HG03378 (cell line): ENCODE measurements around the gene CNTF.
"Not testable (repeated sequence)": the region's sequence is repeated elsewhere in the genome, so short reads cannot be mapped to it uniquely, and the experiment has no call there.

Source experiments
- ATAC-seq: cut with Tn5 transposase; IDR thresholded peaks from one replicate; pipeline ENCODE4 v1.9.1; 2021; ENCODE audit warnings: mild to moderate bottlenecking, moderate library complexity; ENCODE audit not compliant: unreplicated experiment

CNTF gene, protein sequence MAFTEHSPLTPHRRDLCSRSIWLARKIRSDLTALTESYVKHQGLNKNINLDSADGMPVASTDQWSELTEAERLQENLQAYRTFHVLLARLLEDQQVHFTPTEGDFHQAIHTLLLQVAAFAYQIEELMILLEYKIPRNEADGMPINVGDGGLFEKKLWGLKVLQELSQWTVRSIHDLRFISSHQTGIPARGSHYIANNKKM

DNA sequence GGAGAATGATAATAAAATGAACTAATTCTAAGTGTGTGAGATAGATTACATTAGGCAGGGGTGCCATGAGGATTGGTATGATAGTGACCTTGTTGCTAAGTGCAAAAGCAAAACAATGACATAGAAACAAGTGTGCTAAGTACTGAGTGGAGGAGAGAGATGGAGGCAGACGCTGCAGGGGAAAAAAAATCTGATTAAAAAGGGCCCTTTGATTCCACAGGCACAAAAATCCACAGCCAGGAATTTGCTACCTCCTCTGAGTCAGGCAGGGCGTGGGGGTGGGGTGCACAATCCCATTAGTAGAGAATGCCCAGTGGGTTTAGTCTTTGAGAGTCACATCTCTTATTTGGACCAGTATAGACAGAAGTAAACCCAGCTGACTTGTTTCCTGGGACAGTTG lies at the start of gene CNTF:
Gene CNTF, plus strand, starts transcription at position 322 of the 400 bp plus-strand sequence. CDS start 88 bp downstream, outside the sequence.
- no peak for ATAC-seq

DNA sequence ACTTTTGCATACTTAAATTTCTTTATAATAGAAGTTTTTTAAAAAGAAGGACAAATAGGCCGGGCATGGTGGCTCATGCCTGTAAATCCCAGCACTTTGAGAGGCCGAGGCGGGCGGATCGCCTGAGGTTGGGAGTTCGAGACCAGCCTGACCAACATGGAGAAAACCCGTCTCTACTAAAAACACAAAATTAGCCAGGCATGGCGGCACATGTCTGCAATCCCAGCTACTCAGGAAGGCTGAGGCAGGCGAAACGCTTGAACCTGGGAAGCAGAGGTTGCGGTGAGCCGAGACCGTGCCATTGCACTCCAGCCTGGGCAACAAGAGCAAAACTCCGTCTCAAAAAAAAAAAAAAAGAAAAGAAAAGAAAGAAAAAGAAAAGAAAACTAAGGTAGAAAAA lies 49.6 kb upstream of the CNTF start:
- not testable (repeated sequence) for ATAC-seq

DNA sequence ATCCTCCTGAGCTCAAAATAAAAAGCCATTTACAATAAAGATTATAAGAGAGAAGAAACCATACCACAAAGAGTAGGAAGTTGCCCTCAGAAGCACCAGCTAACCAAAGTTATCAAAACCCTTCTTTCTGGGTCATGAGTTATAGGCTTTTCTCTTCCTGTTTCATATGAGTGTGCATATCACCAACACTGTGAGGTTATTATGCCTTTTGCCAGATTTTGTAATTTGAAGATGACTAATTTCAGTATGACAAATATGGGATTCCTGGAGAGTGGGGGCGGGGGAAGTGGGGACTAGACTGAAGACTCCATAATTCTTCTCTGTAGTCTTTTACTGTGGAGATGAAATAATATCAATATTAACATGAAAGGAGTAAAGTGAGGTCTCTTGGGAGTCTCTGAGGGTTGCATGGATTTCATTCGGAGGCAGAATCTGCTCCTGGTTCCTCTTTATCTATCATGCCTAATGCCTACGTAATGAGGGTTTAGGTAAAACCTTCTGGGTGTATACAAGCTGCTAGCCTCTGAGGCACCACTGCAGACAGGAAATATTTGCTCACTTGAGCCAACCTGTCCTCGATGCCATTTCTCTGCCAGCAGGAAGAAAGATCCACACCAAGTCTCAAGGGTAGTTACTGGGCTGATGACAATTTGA lies 48.9 kb upstream of the CNTF start:
- ATAC-seq, result peak; percentile 30

DNA sequence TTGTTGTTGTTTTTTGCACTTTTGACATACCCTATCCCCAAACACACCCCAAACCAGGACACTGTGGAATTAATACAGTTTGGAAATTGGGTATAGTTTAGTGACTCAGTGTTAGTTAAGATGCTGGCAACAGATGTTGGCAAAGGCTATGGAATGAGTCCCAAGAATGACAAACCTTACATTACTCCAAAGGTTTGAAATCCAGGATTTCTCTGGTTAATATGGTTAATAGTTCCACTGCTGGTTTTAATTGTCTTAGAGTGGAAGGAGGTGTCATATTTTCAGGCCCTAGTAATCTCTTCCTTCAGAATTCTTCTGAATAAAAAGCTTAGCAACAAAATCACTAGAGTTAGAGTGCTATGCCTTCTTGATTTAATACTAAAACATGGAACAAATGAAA lies 47.6 kb upstream of the CNTF start:
- no peak for ATAC-seq

DNA sequence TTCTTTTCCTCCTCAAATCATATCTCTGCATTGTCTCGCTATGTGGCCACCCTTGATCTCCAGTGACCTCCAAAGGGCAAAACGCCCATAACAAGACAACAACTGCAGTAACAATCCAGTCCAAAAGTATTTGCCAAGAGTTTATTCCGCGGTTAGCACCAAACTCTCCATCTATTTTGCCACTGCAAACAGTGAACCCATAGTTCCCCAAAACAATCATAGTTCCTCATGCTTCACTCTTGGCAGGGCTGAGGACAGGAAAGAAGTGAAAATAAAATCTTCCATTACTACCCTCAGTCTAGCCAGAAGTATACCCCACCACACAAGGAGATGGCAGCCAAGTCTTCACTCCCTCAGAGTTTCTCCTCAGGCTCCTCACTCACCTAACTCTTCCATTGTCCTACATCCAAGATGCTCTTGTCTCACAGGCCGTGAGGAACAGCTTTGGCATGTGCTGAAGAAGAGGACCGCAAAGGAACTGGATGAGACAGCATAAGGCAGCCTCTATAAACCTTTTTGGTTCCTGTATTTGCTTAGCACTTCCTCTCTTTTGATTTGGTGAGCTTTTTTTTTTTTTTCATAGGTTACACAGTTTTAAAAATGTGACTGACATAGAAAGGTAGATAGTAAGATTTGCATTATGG lies 47.0 kb upstream of the CNTF start, which contains the start of gene LPXN:
Gene LPXN, minus strand, starts transcription at position 480 of the 644 bp plus-strand sequence. Its CDS starts 84 bp downstream, at position 396.
- peak; percentile 5 for ATAC-seq

DNA sequence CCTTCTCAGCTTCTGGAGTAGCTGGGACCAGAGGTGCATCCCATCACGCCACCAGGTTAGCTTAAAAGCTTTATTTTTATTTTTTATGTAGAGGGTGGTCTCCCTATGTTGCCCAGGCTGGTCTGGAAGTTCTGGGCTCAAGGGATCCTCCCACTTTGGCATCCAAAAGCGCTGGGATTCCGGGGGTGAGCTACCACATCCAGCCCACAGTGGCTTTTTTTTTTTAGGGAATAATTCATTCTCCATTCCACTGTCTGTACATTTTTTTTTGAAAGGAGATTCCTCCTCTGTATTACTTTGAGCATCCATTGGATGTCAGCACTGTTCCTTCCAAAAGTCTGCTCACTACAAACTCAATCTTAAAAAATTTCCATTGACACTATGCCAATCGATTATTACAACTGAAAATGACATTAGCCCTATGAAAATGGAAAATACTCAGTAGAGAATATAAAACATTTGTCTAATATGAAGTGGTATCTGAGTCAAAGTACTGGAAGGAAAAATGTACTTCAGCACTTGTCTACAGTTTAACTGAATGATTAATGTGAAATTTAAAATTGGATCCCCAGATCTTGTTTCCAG lies 45.5 kb upstream of the CNTF start:
- ATAC-seq, result no peak

DNA sequence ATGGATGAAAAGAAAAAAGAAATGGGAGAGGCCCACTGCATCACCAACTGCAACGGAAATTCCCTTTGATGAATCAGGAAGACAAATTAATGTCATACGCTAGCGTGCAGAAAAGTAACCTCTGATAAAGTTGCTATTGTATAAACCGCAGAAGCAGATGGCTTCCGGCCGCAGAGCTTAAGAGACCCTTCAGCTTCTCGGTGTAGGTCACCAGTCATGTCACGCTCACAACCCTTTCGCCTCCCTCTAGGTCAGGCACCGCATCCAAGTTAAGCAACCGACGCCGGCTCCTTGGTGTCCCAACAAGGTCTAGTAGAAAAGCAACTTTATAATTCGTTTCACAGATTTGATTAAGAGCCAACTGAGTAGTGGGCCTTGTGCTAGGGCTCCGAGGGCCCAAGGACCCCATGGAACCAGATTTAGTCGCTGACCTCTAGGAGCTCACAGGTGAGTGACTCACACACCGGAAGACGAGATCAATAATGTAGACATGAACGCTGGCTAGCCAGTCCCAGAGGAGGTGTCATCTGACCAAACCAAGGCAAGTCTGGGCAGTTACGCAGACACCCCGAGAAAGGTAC lies 44.8 kb upstream of the CNTF start:
- ATAC-seq, result peak; percentile 69

DNA sequence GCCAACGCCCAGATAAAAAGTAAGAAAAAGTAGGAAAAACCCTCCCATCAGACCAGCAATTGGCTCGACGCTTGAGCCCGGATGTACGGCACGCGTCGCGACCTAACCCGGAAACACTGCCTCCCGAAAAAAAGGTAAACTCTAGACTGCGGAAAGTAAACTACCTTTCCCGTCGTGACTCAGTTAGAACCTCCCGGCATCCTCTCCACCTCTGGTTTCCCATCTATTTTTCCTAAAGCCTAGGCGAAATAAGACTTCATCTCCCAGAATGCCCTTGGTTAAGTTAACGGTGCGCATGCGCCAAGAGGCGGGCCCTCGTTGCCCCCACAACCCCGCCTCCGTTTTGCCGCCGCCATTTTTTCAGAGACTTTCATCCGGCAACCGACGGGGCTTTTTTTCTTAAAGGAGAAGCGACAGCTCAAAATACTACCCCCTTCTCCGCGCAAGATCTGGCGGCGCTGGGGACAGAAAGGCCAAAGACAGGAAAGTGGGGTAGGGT lies 44.3 kb upstream of the CNTF start:
- ATAC-seq, result no peak

DNA sequence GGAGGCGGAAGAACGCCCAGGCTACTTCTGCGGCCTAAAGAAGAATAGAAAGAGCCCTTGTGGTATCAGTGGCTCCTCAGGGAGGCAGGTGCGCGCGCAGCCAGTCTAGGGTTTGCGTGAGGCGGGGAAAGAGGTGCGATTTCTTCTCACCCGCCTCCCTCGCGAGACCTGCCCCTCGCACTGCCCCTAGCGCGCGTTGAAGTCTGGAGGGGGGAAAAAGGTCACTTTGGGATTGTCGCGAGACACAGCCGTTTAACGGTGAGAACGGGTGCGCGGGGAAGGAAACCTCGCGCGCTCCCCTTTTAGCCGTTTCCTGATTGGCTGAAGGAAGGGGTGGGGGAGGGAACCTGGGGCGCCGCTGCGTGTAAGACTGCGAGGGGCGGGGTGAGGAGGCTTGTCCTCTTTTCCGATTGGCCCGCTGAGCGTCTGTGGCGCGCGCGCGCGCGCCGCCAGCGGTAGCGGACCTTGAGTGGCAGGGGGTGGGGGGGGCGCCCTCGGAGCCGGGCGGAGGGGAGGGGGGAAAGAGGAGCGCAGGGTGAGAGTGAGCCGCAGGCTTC lies 43.8 kb upstream of the CNTF start, which contains the start of gene ZFP91:
Gene ZFP91, plus strand, starts transcription at position 429 of the 557 bp plus-strand sequence. CDS start 219 bp downstream, outside the sequence.
- ATAC-seq, result peak; percentile 16

DNA sequence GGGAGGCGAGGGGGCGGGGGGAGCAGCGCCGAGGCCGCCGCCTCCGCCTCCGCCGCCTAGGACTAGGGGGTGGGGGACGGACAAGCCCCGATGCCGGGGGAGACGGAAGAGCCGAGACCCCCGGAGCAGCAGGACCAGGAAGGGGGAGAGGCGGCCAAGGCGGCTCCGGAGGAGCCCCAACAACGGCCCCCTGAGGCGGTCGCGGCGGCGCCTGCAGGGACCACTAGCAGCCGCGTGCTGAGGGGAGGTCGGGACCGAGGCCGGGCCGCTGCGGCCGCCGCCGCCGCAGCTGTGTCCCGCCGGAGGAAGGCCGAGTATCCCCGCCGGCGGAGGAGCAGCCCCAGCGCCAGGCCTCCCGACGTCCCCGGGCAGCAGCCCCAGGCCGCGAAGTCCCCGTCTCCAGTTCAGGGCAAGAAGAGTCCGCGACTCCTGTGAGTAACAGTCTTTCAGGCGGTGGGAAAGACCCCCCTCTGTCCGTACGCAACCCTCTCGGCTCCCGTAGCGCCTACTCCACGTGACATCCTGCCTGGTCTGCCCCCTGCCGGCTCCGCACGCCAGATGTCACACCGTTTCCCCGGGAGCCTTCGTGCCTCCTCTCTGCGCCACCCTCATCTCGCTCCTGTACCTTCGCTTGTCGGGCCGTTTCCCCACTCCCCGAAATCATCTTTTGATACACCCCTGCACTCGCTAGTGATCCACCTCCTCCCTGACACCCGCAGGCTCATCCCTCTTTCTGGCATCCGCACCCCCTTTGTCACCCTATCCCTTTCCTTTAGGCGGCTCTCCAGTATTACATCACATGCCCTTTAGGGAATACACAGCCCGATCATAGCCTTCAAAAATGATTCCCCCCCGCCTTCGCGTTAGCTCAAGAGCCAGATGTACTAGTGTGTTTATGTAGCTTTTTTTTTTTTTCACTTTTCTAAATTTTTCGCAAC lies 43.0 kb upstream of the CNTF start:
- ATAC-seq, result peak; percentile 30

DNA sequence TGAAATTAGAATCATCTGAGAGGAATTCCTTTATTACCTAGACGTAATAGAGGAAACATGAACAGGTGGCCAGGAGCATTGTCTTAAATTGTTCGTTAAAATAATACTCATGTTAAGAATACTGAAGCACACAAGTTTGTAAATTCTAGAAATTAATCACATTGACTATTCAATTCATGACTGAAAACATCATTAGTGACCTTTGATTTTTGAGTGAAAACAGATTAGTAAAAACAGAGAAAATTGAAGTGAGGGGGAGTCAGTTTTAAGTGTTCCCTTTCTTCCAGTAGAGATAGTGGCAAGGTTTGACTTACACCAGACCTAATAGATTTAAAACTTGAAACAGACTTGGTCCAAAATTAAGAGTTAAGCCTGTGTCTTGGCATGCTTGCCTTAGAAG lies 42.2 kb upstream of the CNTF start:
- no peak for ATAC-seq

DNA sequence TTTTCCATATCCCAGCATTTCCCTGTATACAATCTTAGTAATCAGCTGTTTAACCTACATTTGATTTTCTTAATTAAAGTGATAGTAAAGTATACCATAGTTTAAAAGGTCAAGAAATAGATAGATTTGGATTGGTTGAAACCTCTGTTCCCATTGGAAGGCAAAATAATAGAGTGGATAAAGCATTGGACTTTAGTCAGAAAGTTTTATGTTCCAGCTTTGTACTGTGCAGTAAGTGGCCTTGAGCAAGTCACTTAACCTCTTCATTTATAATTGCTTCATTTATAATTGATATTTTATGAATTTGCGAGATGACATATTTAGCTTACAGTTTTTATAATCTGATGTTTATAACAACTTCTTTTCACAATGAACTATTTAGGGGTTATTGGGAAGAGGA lies 40.0 kb upstream of the CNTF start:
- ATAC-seq, result no peak

DNA sequence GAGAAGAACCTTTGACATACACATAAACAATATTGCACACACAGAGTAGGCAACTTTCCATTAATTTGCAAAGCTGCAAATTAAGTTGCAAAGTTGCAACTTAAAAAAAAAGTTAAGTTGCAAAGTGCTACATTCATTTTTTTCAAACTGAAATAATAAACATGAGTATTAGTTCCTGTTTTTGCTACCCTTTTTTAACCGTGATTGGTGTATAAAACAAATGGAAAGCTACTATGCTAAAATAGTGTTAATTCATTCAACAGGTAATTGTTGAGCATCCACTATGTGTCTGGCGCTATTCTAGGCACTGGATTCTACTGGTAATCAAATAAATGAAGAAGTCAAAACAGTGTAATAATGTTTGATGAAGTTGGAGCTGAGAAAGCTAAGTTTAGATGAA lies 35.5 kb upstream of the CNTF start:
- no peak for ATAC-seq

DNA sequence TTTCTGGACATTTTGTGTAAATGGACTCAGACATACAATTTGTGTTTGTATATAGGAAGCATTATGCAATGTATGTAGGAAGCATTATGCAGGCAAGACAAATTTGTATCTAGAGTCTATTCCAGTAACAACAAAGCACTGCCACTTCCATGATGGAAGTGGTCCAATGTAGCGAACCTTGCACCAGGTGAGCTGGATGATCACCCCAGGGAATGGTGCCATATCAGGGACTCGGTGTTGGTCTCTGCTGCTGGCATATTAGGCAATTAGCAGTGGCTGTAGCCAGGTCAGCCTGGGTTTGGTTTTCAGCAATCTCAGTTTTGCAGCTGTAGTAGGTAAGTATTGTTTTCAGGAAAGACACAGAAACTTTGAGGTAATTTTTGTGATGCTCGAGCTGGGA lies 30.8 kb upstream of the CNTF start:
- no peak for ATAC-seq

DNA sequence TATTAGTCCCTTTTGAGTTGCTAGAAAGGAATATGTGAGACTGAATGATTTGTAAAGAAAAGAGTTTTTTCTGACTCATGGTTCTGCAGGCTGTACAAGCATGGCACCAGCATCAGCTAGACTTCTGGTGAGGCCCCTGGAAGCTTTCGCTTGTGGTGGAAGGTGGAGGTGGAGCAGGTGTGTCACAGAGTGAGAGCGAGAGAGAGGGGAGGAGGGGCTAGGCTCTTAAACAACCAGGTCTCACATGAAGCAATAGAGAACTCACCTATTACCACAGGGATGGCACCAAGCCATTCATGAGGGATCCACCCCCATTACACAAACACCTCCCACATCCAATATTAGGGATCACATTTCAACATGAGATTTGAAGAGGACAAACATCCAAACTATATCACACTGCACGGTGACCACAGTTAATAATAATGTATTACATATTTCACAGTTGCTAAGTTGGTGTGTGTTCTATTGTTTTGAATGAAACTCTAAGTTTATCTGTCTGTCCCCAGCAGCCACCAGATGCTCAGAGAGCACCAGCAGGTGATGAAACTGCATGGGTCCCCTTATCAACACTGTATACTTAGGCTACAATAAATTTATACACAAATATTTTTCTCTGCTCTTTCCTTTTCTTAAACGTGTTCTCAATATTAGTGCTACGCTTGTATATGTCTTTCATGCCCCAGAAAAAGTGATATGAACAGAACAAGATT lies 29.5 kb upstream of the CNTF start:
- ATAC-seq, result no peak

DNA sequence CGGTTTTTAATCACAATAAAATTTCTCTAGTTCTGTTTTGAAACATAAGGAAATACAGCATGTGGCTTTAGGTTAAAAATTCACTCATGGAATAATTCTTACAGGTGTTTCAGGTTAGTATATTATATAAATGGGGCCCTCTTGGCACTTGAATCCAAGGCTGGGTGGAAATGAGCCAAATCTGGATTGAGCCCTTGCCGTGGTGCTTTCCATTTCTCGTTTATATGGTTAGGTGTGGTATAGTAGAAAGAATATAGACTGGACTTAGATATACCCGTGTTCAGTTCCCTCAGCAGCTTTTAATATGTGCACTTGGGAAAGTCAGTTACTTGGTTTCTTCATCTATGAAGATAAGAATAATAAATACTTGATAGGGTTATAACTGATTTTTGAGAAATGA lies 27.6 kb upstream of the CNTF start:
- ATAC-seq, result no peak

DNA sequence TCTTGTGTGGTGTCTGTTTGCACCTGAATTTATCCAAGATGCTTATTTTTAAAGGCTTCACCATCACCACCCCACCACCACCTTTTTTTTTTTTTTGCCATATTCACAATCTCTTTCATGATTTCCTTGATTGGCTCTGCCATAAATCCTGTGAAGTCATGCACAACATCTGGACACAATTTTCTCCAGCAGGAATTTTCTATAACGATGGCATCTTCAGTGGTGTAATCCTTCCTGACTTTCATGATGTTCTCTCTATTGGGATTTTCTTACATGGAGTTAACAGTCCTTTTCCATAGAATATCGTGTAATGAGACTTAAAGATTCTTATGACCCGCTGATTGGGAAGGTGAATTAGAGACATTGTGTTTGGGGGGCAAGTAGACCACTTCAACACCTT lies 25.8 kb upstream of the CNTF start:
- ATAC-seq, result no peak

DNA sequence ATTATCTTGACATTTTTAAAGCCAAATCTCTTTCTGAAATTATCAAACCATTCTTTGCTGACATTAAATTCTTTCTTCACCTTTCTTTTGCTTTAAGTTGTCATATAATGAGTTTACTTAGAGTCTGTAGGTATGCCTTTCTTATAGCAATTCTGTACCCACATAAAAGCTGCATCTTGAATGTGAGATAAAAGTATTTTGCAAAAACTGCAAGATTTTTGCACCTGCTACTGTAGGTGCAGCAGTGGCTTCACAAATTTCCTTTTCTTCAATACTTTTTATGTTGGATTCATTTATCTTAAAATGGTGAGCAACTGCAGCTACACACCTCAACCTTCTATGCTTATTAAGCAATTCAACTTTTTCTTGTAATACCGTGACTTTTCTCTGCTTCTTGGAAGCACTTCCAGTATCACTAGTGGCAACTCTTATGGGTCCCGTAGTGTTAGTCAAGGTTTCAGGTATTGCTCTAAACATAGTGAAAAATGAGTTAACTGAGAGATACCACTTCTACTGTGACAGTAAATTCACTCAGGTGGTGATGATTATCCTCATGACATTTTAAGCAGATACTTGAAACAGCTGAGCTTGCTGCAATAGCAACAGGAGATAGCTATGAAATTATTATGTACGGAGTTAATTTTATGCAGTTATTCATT lies 24.9 kb upstream of the CNTF start:
- ATAC-seq, result no peak

DNA sequence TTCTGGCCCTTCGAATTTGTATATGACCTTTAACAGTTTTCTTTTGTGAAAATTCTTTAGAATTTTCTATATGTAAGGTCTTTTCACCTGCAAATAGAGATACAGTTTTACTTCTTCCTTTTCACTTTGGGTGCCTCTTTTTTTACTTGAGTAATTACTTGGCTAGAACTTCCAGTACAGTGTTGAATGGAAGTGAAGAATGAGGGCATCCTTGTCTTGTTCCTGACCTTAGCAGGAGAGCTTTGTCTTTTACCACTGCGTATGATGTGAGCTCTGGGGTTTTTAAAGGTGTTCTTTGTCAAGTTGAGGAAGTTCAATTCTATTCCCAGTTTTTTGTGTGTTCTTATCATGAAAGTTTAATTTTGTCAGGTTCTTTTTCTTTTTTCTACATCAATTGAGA lies 22.0 kb upstream of the CNTF start:
- ATAC-seq, result no peak
